ENCODE data around the gene MELTF. TPM values are rescaled to one million over a fixed set of nuclear protein-coding genes. Genes with fewer than 3 reads are reported as not detected.

The MELTF gene
- total and polyA plus RNA-seq, 11 donors: 4.9 to 72.6 (median 10.3) TPM

- TF ChIP-seq POLR2A (IDR thresholded peaks at IDR 0.05): no peak
- no peak for TF ChIP-seq CTCF (IDR thresholded peaks at IDR 0.05)
- intact Hi-C loops (cut with DNase I): loop anchor here (1.0 to 10.0 kb wide), 7 partner anchors 27 to 513 kb away; partner anchors contain the start of gene MELTF (in 1 of the 10)
- no peaks in the 10 kb centered on the region for H3K36me3 ChIP-seq
- H3K27ac ChIP-seq: peak overlapping the region in 11 of 12 donors; percentile 34 to 86 (median 71)
- H3K27me3 ChIP-seq: no peaks in the 10 kb centered on the region
- WGBS, 4 donors: 24 to 44% (median 31%) methylated on average over 39 to 55 of the region's 55 CpGs
- H3K4me1 ChIP-seq: peaks cover 0 to 16% (median 8%) of the 10 kb centered on the region in 12 donors
- ATAC-seq: peak in 3 of 4 donors; percentile 14 to 49 (median 33)
- peaks cover 0 to 6% (median 0%) of the 10 kb centered on the region in 12 donors for H3K9me3 ChIP-seq
- peak in 3 of 5 donors; percentile 39 to 48 (median 40) for DNase-seq
- H3K4me3 ChIP-seq: peak overlapping the region; percentile 26 to 78 (median 67)
These were observed 27.5 kb downstream of the MELTF start for GRCh38 chr3:197001972-197002700.

- Histone ChIP-seq H3K4me3 (peak overlapping the region in 4 of 12 donors; percentile 70 to 72 (median 70)), H3K9me3 (peaks cover 0 to 6% (median 0%) of the 10 kb centered on the region in 12 donors), H3K27ac (peak overlapping the region in 4 of 12 donors; percentile 34 to 86 (median 76)), H3K4me1 (peaks cover 0 to 16% (median 8%) of the 10 kb centered on the region in 12 donors), H3K27me3 (no peaks in the 10 kb centered on the region), H3K36me3 (no peaks in the 10 kb centered on the region)
- peak in 3 of 5 donors; percentile 18 to 37 (median 19) for DNase-seq
- 94 to 96% (median 94%) methylated on average over 20 of the region's 20 CpGs for WGBS, 4 donors
- TF ChIP-seq POLR2A (IDR thresholded peaks at IDR 0.05): no peak
- no peak for TF ChIP-seq CTCF (IDR thresholded peaks at IDR 0.05)
- intact Hi-C loops (cut with DNase I): loop anchor here in 8 of 10 donors (5.0 to 10.0 kb wide), 4 partner anchors 183 to 513 kb away; no protein-coding TSS in a partner anchor
- no peak for ATAC-seq
These were observed 28.3 kb downstream of the MELTF start for GRCh38 chr3:197001106-197001971.

- intact Hi-C loops (cut with DNase I): loop anchor here in 8 of 10 donors (5.0 to 10.0 kb wide), 4 partner anchors 185 to 515 kb away; no protein-coding TSS in a partner anchor
- DNase-seq: peak in 3 of 5 donors; percentile 1 to 31 (median 10)
These were observed 29.4 kb downstream of the MELTF start for GRCh38 chr3:197000211-197000610.

More at GRCh38 chr3:197000211-197000610, 29.4 kb downstream of the MELTF start:
- Histone ChIP-seq H3K36me3 (no peaks in the 10 kb centered on the region), H3K27ac (no peak overlapping the region), H3K27me3 (no peaks in the 10 kb centered on the region), H3K4me3 (no peak overlapping the region), H3K4me1 (peaks cover 0 to 16% (median 8%) of the 10 kb centered on the region in 12 donors), H3K9me3 (peaks cover 0 to 6% (median 0%) of the 10 kb centered on the region in 12 donors)
- WGBS, 4 donors: 86 to 91% (median 90%) methylated on average over 5 of the region's 5 CpGs
- TF ChIP-seq POLR2A (IDR thresholded peaks at IDR 0.05) (no peak), CTCF (IDR thresholded peaks at IDR 0.05) (no peak)
- ATAC-seq: no peak

All from heart left ventricle (tissue), 16 donors.